Measurements from ENCODE around the gene CCNG2.
A peak's percentile ranks its signal among the peaks of the same experiment; 100 is the strongest.

Gene CCNG2

DNA sequence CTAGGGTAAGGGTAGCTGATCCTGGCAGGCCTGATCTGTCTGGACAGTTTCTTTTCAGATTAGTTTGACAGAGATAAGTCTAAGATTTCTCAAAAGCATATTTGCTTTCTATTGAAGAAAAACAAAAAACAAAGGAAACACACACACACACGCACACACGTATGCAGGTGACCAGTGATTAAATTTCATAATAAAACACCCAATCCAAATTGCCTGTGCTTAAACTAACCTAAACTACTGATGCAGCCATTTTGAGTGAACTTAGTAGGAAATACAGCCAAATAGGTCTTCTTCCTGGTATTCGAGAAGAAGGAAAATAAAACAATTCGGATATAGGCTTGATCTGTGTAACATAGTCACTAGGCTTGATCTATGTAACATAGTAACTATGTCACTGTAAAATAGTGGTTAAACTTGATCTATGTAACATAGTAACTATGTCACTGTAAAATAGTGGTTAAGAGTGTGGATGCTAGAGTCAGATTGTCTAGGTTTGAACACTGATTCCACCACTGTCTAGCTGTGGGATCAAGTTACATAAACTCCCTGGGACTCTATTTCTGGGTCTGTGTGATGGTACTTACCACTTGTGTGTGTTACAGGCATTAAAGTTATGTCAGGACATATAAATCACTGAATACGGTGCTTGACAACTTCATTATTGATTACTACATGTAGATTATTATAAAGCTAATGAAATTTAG is 9.8 kb upstream of the CCNG2 start:
- no peak for DNase-seq

DNA sequence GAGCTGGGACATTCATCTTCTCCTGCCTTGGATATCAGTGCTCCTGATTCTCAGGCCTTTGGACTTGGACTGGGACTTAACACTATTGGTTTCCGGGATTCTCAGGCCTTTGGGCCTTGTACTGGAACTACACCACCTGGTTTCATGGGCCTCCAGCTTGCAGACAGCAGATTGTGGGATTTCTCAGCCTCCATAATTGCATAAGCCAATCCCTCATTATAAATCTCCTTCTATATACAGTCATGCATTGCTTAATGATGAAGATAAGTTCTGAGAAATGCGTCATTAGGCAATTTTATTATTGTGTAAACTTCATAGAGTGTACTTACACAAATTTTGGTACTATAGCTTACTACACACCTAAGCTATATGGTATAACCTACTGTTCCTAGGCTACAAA is 8.9 kb upstream of the CCNG2 start:
- no peak for DNase-seq

DNA sequence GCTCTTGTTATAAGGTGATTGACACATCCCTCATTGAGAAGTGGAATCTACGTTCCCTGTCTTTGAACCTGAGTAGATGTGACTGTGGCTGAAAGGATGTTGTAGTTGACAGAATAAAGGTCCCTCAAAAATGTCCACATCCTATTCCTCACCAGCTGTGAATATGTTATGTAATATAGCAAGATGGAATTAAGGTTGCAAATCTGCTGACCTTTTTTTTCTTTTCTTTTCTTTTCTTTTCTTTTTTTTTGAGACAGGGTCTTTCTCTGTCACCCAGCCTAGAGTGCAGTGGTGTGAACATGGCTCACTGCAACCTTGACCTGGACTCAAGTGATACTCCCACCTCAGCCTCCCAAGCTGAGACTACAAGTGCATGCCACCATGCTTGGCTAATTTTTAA is 7.2 kb upstream of the CCNG2 start:
- no peak for DNase-seq

DNA sequence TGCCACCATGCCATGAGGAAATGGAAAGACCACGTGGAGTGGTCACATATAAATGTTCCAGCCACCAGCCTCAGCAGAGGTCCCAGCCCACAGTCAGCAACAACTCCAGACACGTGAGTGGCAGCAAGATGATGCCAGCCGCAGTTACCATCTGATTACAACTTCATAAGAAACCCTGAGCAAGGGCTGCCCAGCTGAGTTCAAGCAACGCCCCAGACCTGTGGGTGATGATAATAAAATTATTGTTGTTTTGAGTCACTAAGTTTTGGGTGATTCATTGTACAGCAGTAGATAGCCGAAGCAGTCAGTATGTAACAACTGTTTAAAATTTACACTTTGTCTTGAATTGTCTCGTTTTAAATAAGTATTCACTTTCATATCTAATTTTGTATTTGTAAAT is 5.8 kb upstream of the CCNG2 start:
- no peak for DNase-seq

DNA sequence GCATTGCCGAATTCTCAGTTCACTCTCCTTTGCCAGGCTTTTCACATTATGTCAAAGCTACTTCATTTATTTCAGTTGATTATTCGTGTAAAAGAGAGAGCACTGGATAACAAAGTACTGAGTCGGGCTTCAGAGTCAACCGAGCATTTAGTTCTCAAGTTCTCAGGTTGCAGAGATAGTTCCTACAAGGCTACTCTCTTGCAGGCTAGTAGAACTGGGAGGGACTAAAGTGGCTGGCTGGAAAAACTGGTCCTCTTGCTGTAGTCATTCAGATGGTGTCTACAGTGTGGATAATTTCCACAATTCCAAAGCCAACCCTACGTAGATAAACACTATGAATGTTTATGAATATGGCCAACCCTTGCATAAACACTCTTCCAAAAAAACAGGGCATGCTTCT is 4.6 kb upstream of the CCNG2 start:
- no peak for DNase-seq

DNA sequence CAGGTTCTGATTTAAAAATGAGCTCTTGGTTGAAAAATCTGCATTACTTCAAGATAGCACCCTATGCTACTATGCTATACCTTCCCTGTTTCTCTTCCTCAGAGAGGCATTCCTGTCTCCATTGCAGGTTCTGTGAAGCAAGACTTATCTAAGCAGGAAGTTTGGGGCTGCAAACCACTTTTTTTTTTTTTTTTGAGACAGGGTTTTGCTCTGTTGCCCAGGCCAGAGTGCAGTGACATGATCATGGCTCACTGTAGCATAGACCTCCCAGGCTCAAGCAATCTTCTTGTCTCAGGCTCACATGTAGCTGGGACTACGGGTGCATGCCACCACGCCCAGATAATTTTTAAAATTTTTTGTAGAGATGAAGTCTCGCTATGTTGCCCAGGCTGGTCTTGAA is 4.0 kb upstream of the CCNG2 start:
- no peak for DNase-seq

DNA sequence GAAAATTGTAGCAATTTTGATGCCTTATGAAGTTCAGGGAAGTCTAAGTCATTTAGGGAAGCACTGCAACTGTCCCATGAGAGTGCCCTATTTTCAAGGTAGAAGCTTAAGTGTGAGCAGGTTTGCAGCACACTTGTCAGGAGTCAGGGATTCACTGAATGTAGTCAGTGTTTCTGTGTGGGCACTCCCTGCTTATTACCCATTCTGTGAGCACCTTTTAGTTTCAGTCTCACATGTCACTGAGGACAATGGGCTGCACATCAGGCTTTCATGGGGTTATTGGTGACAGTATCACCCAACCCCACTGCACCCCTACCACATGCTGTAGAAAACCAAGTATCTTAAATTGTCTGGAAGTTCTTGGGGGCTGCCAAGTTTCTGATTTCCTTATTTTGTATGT is 2.9 kb upstream of the CCNG2 start:
- DNase-seq, result no peak

DNA sequence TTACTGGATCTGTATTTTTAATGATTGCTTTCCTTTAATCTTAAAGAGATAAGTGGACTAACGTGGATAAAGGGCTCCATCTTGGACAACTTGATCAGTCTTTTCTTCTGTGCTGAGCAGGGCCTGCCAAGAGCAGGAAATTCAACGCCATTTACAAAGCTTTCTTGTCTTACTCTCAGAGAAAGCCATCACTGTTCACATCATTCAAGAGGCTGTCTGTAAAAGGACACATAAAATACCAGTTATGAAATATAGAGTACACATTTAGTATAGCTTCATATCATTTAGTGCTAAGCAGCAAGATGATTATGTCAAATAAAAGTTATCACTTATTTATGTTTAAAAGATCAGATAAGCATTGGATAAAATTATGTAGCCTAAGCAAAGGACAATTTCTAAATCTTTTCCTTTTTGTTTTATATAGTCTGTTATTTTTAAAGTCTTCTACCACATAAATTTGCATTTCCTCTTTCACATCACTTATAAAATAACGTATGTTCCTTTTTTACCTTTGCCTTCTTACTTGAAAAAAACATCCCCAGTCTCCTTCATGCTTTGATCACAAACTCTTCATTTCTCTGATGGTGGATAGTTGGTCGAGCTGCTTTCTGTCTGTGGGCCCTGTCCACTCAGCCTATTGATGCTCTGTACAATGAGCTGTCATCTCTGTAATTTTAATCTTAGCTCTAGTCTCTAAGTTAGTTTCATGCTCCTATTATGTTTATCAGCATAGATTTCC is 2.1 kb upstream of the CCNG2 start:
- no peak for DNase-seq

DNA sequence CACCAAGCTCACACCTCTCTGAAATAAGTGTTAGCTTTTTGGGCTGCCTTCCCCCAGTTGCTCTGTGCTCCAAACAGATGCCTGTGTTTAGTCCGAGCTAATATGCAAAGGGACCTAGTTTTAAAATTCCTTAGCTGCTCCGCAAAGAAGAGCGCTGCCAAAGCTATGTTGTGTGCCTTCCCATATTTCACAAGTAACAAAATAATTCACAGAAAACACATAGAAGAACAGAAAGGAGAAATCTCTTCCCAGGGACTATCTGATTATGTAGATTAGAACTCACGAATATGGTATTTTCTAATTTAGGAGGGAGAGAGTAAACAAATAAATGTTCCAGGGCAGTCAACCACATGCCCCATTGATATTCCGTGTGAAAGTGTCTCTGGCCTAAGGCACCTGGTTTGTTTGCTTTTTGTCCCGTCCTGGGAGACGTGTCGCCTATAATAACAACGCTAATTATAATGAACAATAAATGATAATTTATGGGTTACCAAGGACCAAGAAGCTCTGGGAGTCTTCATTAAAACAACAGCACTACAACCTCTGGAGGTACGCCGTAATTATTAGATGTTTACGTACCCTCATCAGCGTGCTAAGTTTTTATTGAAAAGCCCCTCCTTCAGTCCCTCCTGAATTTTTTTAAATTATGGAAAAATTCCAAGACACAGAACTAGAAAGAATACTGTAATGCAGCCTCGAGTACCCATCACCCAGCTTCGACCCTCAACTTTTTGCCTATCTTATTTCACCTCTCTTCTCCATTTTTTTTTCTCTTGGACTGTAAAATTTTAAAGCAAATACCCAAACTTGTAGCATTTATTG is 1.2 kb upstream of the CCNG2 start:
- DNase-seq, result no peak

DNA sequence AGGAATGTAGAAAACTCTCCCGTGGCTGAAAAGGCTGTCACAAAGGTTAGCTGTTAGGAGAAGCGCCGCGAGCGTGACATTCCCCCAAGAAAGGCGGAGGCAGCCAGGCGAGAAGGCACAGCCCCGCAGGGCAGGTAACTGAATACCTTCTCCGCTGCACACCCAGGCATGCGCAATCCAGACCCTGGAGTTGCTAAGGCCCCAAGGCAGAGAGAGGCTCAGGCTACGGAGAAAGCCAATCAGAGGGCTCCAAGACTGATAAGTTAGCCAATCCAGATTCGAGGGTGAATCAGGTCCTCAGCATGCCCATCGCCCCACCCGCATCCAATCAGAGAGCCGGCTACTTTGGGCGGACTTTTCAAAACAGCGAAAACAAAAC is 485 bp upstream of the CCNG2 start:
- DNase-seq, result peak; percentile 89

DNA sequence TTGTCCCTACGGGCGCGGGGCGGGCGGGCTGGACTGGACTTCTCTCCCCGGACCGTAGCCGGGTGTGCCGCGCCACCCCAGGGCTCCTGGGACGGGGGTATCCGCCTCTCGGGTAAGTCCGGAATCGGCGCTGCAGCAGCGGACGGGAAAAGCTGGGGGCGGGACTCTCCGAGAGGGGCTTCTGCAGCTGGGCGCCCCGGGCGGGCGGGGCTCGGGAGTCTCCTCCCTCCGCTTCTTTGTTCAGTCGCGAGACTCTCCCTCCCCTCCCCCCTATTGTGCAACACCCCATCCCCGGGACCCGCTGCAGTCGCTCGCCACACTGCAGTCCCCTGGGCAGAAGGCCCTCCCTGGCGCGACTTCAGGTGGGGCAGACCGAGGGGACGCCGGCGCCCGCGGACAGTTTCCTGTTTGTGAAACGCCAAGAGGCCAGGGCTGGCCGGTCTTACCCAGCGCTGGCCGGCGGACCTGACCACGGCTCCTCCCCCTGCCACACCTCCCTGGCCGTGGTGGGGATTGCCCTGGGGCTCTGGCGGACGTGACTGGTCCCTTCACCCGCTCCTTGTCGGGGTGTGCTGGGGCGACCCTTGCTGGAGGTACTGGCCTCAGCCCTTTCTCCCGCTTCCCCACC is 966 bp downstream of the CCNG2 start:
- DNase-seq, result peak; percentile 87

DNA sequence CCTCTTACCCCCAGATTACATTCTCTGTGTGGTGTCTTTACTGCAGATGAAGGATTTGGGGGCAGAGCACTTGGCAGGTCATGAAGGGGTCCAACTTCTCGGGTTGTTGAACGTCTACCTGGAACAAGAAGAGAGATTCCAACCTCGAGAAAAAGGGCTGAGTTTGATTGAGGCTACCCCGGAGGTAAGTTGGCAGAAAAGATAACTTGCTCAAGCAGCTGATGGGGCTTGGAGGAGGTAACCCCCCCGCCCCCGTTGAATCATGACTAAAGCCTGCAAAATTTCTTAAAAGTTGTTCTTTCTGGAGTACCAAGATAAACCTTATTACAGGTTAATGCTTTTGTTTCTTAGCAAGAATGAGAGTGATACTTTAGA is 1.5 kb downstream of the CCNG2 start:
- no peak for DNase-seq

DNA sequence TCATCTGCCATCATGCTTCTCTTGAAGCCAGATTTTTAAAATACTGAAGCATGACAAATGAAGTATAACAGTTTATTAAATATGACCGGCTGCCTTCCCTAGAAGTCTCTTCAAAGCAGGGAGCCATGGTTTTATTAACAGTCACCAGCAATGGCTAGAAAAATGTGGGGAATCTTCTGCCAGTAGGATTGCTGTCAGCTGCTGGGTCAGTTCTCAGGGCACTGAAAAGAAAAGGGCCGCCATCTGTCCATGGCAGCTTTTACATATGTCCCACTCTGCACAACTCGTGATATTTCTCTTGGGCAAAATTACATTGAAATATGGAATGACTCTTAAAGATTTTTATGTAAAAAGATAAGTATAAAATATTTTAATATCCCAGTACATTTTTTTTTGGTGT is 2.8 kb downstream of the CCNG2 start:
- no peak for DNase-seq

DNA sequence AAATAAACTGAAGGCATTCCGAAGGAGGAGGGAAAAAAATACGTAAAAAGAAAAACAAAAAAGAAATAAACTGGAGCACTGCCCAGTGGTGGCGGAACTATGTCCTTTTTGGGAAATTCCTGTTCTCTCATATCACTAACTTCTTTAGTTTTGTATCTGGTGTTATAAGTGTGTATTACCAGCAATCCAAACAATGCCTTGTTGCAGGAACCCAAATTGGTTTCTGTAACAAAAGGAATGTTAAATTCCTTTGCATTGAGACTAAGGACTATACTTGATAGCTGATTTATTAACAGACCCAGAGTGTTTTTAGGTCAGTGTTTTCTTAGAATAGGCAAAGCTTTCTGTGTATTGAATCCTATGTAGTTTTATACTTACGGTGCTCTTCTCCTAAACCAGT is 6.6 kb downstream of the CCNG2 start:
- DNase-seq, result no peak

DNA sequence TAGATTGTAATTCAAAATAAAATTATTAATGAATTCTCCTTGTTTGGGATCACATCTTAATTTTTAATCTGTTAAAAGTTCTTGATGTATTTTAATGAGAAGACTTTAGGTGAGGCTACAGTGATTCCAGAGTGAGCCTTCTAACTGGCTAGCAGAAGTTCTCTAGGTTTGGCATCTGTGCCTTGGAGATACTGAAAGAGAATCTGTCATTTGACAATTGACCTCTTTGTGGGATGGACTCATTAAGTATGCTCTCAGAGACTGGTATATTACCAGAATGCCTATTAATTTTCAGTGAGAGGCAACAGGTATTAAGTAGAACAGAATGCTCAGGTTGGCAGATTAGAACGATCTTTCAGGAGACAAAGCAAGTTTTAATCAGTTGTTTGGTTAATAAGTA is 10.2 kb downstream of the CCNG2 start:
- no peak for DNase-seq

DNA sequence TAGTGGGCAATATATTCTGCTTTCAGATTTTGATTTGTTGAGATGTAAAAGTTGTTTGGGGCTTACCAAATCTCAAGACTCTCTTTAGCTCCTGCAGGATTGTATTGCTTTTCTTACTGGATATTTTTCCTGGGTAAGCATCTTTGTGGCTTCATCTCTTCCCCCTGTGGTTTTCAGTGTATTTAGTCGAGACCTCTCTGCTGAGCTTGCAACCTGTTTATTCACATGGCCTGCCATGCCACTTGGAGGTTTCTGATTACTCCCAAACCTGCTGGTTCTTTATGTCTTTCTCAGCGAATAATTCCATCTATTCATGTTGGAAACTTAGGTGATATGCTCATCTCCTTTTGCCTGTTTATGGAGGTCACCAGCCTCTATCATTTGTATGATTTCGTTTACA is 10.9 kb downstream of the CCNG2 start:
- DNase-seq, result no peak

DNA sequence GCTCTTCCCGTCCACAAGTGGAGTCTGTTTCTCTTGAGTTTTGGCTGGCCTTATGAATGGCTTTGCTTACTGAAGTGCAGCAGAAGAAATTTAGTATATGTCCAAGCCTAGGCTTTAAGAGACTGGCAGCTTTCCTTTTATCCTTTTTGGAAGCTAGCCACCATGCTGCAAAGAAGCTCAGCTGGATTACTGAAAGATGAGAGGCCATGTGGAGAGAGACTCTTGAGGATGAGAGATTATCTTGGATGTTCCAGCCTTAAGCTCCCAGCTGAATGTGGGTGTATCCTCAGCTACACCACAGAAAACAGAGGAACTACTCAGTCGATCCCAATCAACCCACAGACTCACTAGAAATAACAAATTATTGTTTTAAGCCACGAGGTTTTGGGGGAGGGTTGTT is 12.5 kb downstream of the CCNG2 start:
- no peak for DNase-seq

DNA sequence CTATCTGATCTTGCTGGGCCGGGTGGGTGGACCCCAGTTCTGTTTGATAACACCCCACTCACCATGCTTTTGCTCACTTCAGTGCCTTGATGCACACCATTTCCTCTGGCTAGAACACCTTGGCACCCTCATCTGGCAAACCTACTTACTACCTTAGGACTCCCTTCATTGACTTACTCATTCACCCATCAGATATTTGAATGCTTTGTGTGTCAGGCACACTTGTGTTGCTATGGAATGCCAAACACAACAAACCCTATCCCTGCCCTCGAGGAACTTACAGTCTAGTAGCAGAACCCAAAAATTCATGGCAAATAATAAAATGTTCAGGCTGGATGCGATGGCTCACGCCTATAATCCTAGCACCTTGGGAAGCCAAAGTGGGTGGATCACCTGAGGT is 13.9 kb downstream of the CCNG2 start:
- no peak for DNase-seq

DNA sequence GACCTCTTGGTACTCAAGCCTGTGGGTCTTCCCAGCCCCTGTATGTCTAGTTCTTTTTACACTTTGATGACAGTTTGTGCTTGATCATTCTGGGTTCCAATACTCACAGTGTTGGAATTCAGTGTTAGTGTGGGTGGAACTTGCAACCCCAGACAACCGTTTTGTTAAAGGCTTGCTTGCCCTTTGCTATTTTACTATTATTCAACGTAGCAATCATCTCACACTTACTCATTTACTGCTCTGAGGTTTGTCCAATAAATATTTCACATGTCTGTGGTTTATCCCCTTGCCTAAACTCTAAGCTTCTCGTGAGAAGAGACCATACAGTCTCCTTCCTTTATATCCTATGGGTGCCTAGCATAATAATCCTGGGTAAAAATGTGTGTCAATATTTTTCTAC is 15.3 kb downstream of the CCNG2 start:
- DNase-seq, result no peak

DNA sequence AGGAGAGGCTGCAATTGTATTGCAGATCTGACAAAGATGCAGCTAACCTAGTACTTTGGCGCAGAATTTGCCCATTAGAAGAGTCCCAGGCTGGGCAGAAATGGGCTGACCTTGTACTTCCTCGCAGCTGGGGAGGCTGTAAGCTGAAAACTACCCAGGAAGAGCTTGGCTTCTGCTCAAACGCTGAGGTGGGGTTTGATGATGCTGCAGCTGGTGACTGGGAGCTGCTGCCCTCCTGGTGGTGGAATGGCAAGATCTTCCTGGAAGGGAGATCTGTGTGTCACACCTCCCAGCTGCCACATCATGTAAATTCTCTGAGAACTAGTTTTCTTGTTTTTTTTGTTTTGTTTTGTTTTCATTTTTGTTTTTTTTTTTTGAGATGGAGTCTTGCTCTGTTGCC is 17.4 kb downstream of the CCNG2 start:
- no peak for DNase-seq

DNA sequence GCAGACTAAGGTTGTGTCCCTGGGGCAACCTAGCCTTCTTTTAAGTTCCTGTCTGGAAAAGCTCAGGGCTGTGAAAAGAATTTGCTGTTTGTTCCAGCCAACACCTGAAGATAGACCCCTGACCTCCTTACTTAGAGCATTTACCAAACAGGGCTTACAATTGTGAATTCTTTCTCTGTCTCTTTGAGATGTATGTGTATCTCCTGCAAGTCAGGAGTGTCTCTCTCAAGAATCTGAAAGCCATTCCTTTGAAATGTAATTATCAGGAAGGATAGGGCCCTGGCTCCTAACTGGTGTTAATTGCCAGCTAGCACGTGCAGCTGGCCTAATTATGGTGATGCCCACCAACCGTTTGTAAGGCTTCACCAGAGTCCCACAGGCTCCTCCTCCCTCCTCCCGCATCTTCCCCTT is 18.2 kb downstream of the CCNG2 start:
- DNase-seq, result no peak

DNA sequence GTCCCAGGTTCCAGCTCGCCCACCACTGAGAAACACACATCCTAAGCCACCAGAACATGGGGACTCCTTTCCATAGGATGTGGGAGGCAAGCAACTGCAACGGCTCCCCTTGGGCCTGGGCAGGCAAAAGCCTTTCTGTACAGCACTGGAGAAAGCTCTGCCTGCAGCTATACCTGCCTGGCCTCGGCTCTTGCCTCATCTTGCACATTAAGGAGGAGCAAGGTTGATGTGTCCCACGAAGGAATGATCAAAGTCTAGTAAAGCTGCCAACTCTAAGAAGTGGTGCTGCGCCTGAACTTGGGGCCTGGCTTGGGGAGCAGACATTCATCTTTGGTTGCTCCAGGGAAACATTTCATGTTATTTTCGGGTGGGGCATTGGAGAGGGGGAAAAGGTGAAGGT is 19.6 kb downstream of the CCNG2 start:
- DNase-seq, result no peak

DNA sequence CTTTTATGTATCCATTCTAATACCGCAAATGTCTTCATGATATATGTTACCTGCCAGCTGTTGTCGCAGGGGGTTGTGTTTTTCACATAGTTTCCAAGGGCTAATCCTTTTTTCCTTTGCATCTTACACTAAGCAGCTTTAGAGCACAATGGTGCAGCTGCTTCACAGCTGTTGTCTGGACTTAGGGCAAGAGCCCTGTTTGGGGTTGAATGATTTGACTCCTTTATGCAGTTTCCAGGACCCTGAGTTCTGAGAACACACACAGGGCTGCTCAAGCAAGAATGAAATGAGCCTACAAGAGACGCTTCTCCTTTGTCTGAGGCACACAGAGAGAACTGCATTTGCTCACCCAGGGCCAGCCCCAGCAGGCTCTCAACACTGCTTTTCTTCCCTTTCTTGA is 20.2 kb downstream of the CCNG2 start:
- no peak for DNase-seq

DNA sequence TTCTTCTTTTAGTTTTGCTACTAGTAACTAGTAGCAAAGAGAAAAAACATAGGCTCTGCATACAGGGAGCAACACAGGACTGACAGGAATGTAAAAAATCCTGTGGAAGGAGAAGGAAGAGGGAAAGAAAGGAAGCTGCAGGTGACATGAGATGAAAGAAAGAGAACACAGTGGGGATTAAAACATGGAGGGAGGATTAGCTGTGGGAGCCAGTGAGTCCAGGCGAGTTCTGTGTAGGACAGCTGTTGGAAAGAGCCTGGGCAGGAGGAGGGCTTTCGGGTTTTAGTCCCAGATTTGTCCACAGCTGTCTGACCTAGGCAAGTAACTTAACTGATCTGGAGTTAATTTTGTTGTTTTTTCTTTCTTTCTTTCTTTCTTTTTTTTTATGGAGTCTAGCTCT is 21.6 kb downstream of the CCNG2 start:
- DNase-seq, result no peak

Measured in activated CD8-positive, alpha-beta memory T cell treated with anti-CD3 and anti-CD28 coated beads, Interleukin-2, amount 50 U/mL, for 48 hours (primary cell).